ENCODE data around the gene DBF4B.
"Not testable (repeated sequence)": the region's sequence is repeated elsewhere in the genome, so short reads cannot be mapped to it uniquely, and the experiment has no call there.

- TF ChIP-seq EGR1 (IDR thresholded peaks at IDR 0.05; ENCODE audit: low read depth); ZNF274 (IDR thresholded peaks at IDR 0.05; ENCODE audit: low read depth, low read length): not testable (repeated sequence)
These were observed 37.3 kb downstream of the DBF4B start for GRCh38 chr17:44745738-44746137.
